Ascending aorta (tissue), 2 donors: ENCODE results near the gene ABCB6. TPM values are rescaled to one million over a fixed set of nuclear protein-coding genes. Genes with fewer than 3 reads are reported as not detected.

Experiments used
- DNase-seq, 2 donors: peaks; one replicate each; pipeline ENCODE4 v3.0.0-alpha.2; 2019; ENCODE audit warnings: low spot score in 2 of 2
- H3K27ac ChIP-seq, 2 donors: fragments of 200-600 bp; sonication (generic); one replicate each; pipeline ENCODE4 v1.5.1; 2016 to 2017; ENCODE audit warnings: mild to moderate bottlenecking in 1 of 2
- H3K27me3 ChIP-seq: fragments of 200-600 bp; sonication (generic); one replicate; pipeline ENCODE4 v1.5.1; 2017
- H3K36me3 ChIP-seq, 2 donors: fragments of 200-600 bp; sonication (generic); one replicate each; pipeline ENCODE4 v1.5.1; 2016
- H3K4me1 ChIP-seq, 2 donors: fragments of 200-600 bp; sonication (generic); one replicate each; pipeline ENCODE4 v1.5.1; 2016 to 2017; ENCODE audit warnings: mild to moderate bottlenecking in 1 of 2
- H3K4me3 ChIP-seq, 2 donors: fragments of 200-600 bp; sonication (generic); one replicate each; pipeline ENCODE4 v1.5.1; 2016 to 2017; ENCODE audit warnings: mild to moderate bottlenecking in 1 of 2
- H3K9me3 ChIP-seq, 2 donors: fragments of 200-600 bp; sonication (generic); one replicate each; pipeline ENCODE4 v1.5.1; 2016
- intact Hi-C: fragments of 100-400 bp; cut with DNase I; formaldehyde crosslinking; loops from one replicate; pipeline ENCODE4 v1.15.1; 2023
- total RNA-seq: library from RNA; depleted of rRNA; stranded (reverse); fragments of >200 nt; gene quantifications from one replicate; pipeline ENCODE4 v1.1.0, GENCODE V29; 2016
- TF ChIP-seq, protein P1 (sequence below), 3 experiments: fragments of 200-600 bp in 2 of 3; fragments of 450-650 bp in 1 of 3; sonication (generic) in 2 of 3; IDR thresholded peaks; one replicate each; pipeline ENCODE4 v1.5.1; 2016 to 2019; ENCODE audit warnings: antibody characterized with exemption in 3 of 3, mild to moderate bottlenecking in 1 of 3, moderate library complexity in 1 of 3

ABCB6 gene
- total RNA-seq, 1 donor from 2014 or later, result 17.9 TPM

DNA sequence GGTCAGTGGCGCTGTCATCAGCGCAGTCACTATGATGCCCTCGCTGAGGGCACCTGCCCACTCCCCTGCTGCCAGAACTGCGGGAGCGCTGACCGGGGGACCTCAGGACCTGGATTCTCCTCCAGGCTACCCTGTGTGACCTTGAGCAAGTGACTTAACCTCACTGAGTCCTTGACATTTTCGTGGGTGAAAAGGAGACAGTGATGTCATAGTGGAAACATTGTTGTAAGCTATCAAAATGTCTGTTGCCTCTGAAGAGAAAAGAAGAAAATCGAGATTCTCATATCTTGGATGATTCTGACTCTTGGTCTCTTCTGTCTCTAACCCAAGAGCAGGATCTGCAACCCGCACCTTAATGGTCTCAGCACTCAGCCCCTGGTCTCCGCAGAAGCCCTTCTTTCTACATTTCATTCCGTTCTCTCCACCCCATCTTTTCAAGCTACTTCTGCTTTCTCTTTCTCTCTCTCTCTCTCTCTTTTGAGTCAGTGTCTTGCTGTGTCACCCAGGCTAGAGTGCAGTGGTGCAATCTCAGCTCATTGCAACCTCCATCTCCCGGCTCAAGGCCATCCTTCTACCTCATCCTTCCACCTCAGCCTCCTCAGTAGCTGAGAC, 35.9 kb upstream of the ABCB6 start:
- DNase-seq, result no peak
- no peaks in the 10 kb centered on the region for H3K27me3 ChIP-seq
- peaks cover 13 to 34% of the 10 kb centered on the region in 2 donors for H3K4me1 ChIP-seq
- intact Hi-C loops, result loop anchor here (1.0 to 2.0 kb wide), 2 partner anchors 20 to 40 kb away; no protein-coding TSS in a partner anchor
- peak overlapping the region; percentile 96 to 99 for H3K27ac ChIP-seq
- TF ChIP-seq, protein P1, sequence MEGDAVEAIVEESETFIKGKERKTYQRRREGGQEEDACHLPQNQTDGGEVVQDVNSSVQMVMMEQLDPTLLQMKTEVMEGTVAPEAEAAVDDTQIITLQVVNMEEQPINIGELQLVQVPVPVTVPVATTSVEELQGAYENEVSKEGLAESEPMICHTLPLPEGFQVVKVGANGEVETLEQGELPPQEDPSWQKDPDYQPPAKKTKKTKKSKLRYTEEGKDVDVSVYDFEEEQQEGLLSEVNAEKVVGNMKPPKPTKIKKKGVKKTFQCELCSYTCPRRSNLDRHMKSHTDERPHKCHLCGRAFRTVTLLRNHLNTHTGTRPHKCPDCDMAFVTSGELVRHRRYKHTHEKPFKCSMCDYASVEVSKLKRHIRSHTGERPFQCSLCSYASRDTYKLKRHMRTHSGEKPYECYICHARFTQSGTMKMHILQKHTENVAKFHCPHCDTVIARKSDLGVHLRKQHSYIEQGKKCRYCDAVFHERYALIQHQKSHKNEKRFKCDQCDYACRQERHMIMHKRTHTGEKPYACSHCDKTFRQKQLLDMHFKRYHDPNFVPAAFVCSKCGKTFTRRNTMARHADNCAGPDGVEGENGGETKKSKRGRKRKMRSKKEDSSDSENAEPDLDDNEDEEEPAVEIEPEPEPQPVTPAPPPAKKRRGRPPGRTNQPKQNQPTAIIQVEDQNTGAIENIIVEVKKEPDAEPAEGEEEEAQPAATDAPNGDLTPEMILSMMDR (IDR thresholded peaks at IDR 0.05), result no peak
- peak overlapping the region; percentile 70 to 73 for H3K4me3 ChIP-seq
- H3K36me3 ChIP-seq, result peaks cover 0 to 16% of the 10 kb centered on the region in 2 donors
- H3K9me3 ChIP-seq, result no peaks in the 10 kb centered on the region

DNA sequence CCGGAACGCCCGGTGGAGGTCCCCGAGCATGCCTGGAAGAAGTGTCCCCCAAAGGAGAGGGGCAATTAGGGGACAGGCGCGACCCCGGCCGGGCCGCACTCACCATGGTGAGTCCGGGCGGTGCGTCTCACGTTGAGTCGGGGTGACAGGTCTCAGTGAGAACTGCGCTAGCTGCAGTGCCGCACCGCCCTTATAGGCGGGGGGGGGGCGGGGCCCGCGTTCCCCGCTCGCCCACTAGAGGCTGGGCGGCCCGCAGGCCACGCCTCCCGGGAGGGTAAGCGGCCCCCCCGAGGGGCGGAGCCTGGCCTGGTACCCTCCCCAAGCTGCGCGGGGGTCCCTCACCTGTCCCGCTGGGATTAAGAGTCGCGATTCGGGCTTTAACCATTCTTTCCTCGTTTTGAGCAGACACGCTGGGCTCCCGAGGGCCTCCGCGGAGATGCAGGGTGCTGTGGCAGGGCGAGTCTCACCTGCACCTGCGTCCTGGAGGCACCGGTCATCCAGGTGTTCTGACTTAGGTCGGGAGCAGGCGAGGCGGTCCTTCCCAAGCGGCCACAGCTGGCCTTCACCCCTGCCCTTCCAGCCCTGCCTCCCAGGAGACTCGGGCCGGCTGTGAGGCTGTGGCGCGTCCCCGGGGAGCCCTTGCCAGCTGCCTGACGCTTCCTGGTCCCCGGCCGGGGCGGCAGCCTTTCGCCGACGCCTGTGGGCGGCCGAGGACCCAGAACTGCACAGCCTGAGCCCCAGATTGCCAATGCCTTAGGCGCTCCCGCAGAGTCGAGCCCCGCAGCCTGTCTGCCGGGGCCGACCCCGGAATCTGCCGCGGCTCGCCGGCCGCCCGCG, 35.2 kb upstream of the ABCB6 start, which contains the start of gene TUBA4A:
Gene TUBA4A (minus strand): TSS at position 166 of the 837 bp plus-strand sequence. CDS start 60 bp downstream, at position 106.
- no peaks in the 10 kb centered on the region for H3K27me3 ChIP-seq
- H3K9me3 ChIP-seq, result no peaks in the 10 kb centered on the region
- TF ChIP-seq, protein P1 (IDR thresholded peaks at IDR 0.05), result peak in 1 of 3 experiments; percentile 8
- intact Hi-C loops, result loop anchor here (1.0 to 2.0 kb wide), 3 partner anchors 20 to 77 kb away; partner anchors contain the start of gene CNPPD1
- H3K4me3 ChIP-seq, result peak within 1 kb of the TSS; percentile 70 to 73
- peaks cover 15 to 39% of the 10 kb centered on the region in 2 donors for H3K4me1 ChIP-seq
- H3K27ac ChIP-seq, result peak within 1 kb of the TSS; percentile 96 to 99
- H3K36me3 ChIP-seq, result peaks cover 0 to 16% of the 10 kb centered on the region in 2 donors
- peak; percentile 58 to 93 for DNase-seq

DNA sequence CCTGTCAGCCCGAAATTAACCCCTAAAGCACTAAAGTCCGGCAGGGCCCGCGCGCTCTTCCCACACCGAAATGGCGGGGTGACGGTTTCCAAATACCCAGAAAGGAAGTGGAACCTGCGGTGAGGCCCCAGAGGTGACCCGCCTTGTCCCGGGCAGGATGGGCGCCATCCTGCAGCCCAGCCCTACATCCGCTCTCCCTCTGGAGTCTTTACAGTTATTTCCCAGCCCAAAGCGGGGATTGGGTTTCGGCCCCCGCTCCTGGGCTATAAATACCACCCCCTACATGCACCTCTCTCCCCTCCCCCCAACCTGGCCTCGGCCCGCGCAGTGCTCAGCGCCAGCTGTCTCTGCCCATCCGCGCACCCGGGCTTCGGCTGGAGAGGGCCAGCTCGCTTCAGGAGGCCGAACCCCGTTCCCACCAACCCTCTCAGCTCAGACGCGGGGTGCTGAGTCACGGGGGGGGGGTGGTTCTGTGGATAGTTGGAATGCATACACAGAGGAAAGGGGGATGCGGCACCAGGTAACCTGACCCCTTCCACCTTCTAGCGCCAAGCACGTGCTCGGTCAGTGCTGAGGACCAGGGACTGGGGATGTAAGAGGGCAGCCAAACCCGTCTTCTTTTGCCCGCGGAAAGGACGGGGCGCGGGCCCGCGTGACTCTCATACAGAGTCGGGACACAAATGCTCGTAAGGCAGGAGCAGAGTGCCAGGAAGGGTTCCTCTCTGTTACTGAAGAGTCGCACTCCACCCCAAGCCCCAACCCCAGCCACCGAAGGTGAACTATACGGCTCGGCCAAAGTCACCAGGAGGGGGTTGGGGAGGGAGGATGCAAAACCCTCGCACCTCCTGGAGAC, 34.4 kb upstream of the ABCB6 start, which contains the start of gene TUBA4B:
Gene TUBA4B (plus strand): TSS at position 344 of the 853 bp plus-strand sequence. CDS start 165 bp downstream, at position 509.
- intact Hi-C loops, result loop anchor here (2.0 kb wide), 1 partner anchor 76 kb away; the partner anchor contains the start of gene CNPPD1
- TF ChIP-seq, protein P1 (IDR thresholded peaks at IDR 0.05), result no peak

DNA sequence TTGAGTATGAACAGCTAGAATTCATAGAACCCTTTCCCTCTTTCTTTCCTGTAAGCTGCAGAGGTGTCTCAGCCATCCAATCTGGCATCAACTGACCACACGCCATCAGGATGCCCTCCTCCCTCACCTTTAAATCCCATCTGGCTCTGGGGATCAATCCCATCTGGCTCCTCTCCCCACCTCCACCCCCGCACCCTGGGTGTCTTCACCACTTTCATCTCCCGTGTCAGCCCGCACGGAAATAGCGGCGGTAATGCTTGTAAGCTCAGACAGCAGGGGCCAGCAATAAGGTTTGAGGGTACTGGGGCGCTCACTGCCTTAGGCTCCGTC, 33.8 kb upstream of the ABCB6 start:
- H3K9me3 ChIP-seq, result no peaks in the 10 kb centered on the region
- H3K36me3 ChIP-seq, result peaks cover 9 to 23% of the 10 kb centered on the region in 2 donors
- no peak for DNase-seq
- H3K4me1 ChIP-seq, result peaks cover 24 to 50% of the 10 kb centered on the region in 2 donors
- peak overlapping the region; percentile 96 to 99 for H3K27ac ChIP-seq
- intact Hi-C loops, result loop anchor here (2.0 kb wide), 1 partner anchor 76 kb away; the partner anchor contains the start of gene CNPPD1
- H3K27me3 ChIP-seq, result no peaks in the 10 kb centered on the region
- TF ChIP-seq, protein P1 (IDR thresholded peaks at IDR 0.05), result no peak
- H3K4me3 ChIP-seq, result peak overlapping the region; percentile 70 to 73

More for the DNA sequence above, 34.4 kb upstream of the ABCB6 start, which contains the start of gene TUBA4B:
- Histone ChIP-seq H3K36me3 (peaks cover 4 to 20% of the 10 kb centered on the region in 2 donors), H3K27me3 (no peaks in the 10 kb centered on the region), H3K27ac (peak within 1 kb of the TSS; percentile 96 to 99), H3K4me1 (peaks cover 24 to 47% of the 10 kb centered on the region in 2 donors), H3K9me3 (no peaks in the 10 kb centered on the region), H3K4me3 (peak within 1 kb of the TSS; percentile 70 to 73)
- DNase-seq, result peak; percentile 29 to 78

DNA sequence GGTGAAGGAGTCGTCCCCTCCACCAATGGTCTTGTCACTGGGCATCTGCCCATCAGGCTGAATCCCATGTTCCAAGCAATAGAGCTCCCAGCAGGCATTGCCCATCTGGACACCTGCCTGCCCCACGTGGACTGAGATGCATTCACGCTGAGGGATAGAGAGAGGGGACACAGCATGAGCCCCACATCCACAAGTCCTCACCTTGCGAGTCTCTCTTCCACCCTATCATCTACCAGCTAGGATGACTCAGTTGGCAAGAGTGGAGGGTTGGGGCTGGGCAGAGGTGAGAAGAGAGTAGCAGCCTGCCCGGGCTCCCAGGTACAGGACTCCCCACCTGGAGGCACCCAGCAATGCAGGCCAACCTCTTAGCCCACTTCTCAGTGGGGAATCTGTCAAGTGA, 33.3 kb upstream of the ABCB6 start:
- Histone ChIP-seq H3K27ac (peak overlapping the region; percentile 96 to 99), H3K36me3 (peaks cover 9 to 23% of the 10 kb centered on the region in 2 donors), H3K27me3 (no peaks in the 10 kb centered on the region), H3K4me3 (peak overlapping the region; percentile 70 to 73), H3K9me3 (no peaks in the 10 kb centered on the region), H3K4me1 (peaks cover 24 to 52% of the 10 kb centered on the region in 2 donors)
- TF ChIP-seq, protein P1 (IDR thresholded peaks at IDR 0.05), result no peak
- intact Hi-C loops, result loop anchor here (2.0 kb wide), 1 partner anchor 75 kb away; the partner anchor contains the start of gene CNPPD1
- DNase-seq, result no peak
